Right renal cortex interstitium (tissue), 3 donors: ENCODE results near the gene ULK4. TPM values are rescaled to one million over a fixed set of nuclear protein-coding genes. Genes with fewer than 3 reads are reported as not detected.

Experiments used
- DNase-seq, 3 donors: peaks; one replicate each; pipeline ENCODE4 v3.0.0-alpha.2; 2013; ENCODE audit warnings: low read depth in 3 of 3, low spot score in 2 of 3
- polyA plus RNA-seq, 3 donors: library from polyadenylated mRNA; unstranded; fragments of 120-200 nt; gene quantifications; one replicate each; pipeline ENCODE4 v1.2.1, GENCODE V29; 2013; ENCODE audit not compliant: insufficient read length in 3 of 3

The ULK4 gene
- polyA plus RNA-seq, 3 donors = 4.7 to 5.3 (median 4.8) TPM

GRCh38 chr3:41241800-41242571, 719.9 kb downstream of the ULK4 start:
- DNase-seq = no peak

- DNase-seq = no peak
Measured at GRCh38 chr3:41241161-41241560, 720.7 kb downstream of the ULK4 start.

GRCh38 chr3:41239587-41239986, 722.3 kb downstream of the ULK4 start:
- no peak for DNase-seq

GRCh38 chr3:41237907-41238306, 724.0 kb downstream of the ULK4 start:
- DNase-seq = no peak

GRCh38 chr3:41236228-41236627, 725.7 kb downstream of the ULK4 start:
- no peak for DNase-seq

GRCh38 chr3:41234823-41235721, 726.8 kb downstream of the ULK4 start:
- no peak for DNase-seq

DNA sequence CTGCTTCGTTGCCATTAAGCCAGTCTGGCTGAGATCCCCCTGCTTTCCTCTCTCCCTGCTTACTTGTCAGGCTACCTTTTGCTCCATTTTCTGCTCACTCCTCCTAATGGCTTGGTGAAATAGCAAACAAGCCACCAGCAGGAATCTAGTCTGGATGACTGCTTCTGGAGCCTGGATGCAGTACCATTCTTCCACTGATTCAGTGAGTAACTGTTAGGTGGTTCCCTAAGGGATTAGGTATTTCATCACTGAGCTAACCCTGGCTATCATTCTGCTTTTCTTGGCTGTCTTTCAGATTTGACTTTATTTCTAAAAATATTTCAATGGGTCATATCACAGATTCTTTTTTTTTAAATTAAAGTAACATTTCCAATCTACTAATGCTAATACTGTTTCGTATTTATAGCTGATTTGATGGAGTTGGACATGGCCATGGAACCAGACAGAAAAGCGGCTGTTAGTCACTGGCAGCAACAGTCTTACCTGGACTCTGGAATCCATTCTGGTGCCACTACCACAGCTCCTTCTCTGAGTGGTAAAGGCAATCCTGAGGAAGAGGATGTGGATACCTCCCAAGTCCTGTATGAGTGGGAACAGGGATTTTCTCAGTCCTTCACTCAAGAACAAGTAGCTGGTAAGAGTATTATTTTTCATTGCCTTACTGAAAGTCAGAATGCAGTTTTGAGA, 737.6 kb downstream of the ULK4 start:
- no peak for DNase-seq

- no peak for DNase-seq
Measured at GRCh38 chr3:41223691-41224090, 738.2 kb downstream of the ULK4 start.

GRCh38 chr3:41223078-41223477, 738.8 kb downstream of the ULK4 start:
- no peak for DNase-seq

DNA sequence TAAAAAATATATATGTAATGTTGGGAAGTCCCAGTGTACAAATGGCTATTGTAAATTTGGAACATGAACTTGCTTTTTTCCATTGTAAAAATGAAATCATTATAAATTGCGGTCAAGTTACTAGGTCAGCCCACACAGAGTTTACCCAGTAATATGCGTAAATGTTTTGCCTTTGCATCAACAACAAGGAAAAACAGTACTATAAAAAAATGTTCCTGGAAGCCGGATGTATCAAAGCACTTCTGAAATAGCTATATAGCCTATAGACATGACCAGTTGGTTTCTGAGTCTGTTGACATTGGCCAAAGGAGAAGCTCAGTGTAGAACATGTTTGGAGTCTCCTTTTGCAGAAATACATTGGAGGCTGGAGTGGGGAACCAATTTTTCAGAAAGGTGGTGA, 739.4 kb downstream of the ULK4 start:
- DNase-seq = no peak

DNA sequence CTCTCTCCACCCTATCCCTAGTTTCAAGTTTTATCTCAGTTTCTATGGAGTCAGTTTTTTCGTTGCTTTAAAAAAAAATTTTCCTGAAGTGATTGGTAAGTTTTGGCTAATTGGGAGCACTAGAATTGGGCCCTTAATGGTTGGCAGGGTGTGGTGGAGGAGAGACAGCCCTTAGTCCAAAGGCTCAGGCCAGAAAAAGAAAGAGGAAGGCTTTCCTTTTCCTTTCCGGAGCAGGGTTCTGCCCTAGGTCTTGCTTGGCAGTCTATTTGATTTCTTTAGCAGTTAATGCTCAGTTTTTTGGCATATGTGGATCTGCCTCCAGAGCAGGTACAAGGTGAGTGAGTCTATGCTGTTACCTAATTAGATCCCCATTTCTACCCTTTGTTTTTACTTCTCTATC, 739.9 kb downstream of the ULK4 start:
- no peak for DNase-seq

GRCh38 chr3:41220906-41221677, 740.8 kb downstream of the ULK4 start:
- DNase-seq = no peak

DNA sequence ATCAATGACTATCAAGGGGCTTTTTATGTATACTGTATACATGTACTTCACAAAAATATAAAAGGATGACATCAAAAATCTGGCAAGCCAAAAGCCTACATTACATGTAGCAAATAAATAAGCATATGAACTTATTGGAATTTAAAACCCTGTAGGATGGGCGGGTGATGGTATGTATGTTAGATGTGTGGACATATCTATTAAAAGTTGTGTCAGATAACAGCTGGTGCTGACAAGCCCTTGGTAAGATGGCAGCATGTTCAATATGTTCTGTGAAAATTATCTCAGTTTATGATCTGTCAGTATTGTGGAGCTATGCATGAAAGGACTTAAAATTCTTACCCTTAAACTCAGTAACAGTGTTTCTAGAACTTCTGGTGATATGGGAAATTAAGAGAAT, 742.5 kb downstream of the ULK4 start:
- DNase-seq = no peak

DNA sequence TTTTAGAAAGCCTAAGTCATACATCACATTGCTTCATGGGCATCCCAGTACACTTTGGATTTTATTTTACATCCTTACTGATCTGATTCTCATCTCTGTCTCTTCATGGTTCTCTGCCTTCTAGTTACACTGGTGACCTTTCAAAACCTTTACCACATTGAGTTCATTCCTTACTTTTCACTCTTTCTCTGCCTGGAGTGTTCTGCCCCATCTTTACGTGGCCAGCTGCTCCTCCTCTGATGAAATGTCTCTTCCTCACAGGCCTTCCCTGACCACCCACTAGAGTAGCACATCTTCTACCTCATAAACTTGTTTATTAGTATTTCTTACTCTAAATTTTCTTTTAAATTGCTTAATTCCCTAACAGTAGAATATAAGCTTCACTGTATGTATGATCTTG, 744.9 kb downstream of the ULK4 start:
- no peak for DNase-seq

DNA sequence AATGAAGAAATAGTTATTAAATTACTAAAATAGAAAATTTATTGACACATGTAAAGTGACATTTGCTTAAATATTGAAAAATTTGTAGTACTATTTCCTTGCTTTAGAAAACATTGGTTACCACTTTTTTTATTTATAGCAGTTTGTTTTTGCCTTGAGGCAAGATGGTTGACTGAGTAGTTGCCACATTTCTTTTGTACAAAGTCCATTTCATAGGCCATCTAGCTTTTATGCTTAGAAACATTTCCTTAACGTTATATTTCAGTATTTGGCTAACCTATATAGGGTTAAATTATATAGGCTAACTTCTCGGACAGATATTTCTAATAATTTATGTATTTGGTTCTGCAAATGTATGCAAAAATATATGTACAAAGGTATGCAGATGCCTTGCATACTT, 745.5 kb downstream of the ULK4 start:
- no peak for DNase-seq

- DNase-seq = no peak
Measured at GRCh38 chr3:41213588-41213987, 748.3 kb downstream of the ULK4 start.

DNA sequence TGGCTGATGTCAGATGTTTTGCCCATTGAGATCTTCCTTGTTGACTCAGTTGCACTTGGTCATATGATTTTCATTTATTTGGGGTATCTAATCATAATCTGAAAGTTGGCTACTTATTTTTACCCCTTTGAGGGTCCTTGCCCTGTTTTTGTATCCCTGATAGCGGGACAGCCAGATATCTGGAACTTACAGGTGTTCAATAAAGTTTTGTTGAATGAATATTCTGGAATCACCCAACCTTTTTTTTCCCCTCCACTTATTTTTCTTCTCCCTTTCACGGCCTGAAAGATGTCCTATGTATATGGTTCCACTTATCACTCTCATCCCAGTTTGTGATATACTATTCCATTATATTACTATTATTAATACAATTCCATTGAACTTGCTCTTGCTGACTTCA, 749.8 kb downstream of the ULK4 start:
- no peak for DNase-seq

DNA sequence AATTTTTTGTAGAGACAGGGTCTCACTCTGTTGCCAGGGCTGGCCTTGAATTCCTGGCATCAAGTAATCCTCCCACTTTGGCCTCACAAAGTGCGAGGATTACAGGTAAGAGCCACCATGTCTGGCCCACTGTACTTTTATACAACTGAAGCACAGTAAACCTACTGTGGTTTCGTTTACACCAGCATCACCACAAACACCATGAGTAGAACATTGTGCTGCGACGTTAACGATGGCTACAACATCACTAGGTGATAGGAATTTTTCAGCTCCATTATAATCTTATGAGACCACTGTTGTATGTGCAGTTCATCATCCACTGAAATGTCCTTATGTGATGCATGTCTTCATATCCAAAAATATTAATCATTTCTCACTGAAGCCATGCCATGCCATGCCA, 750.9 kb downstream of the ULK4 start:
- no peak for DNase-seq

DNA sequence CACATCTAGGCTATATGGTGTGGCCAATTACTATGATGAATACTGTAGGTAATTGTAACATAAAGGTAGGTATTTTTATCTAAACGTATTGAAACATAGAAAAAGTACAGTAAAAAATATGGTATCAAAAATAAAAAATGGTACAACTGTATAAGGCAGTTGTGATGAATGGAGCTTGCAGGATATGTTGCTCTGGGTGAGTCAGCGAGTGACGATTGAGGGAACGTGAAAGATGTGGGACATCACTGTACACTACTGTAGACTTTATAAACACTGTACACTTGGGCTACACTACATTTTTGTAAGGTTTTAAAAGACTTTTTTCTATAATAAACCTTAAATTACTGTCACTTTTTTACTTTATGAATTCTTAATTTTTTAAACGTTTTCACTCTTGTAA, 752.3 kb downstream of the ULK4 start:
- no peak for DNase-seq

GRCh38 chr3:41208507-41209220, 753.2 kb downstream of the ULK4 start:
- DNase-seq = no peak
